Sciatic nerve (tissue), 2 donors: ENCODE data around the gene WNK1. TPM values are rescaled to one million over a fixed set of nuclear protein-coding genes. Genes with fewer than 3 reads are reported as not detected.
"Not testable (repeated sequence)": the region's sequence is repeated elsewhere in the genome, so short reads cannot be mapped to it uniquely, and the experiment has no call there.

Experiments
- ATAC-seq: fragments of 200-7000 bp; cut with Tn5 transposase; one replicate; pipeline ENCODE4 v1.9.1; 2020; ENCODE audit warnings: mild to moderate bottlenecking, moderate library complexity
- DNase-seq: peaks from one replicate; pipeline ENCODE4 v3.0.0-alpha.2; 2020; ENCODE audit warnings: low spot score
- intact Hi-C: fragments of 100-400 bp; cut with DNase I; formaldehyde crosslinking; loops from one replicate; pipeline ENCODE4 v1.14.2; 2022
- total RNA-seq: library from RNA; stranded (reverse); fragmentation: NEBNext Ultra II Directional; extraction: Animal tissue kit (Norgen Biotek cat#: 25700); gene quantifications from one replicate; pipeline ENCODE4 v1.2.1, GENCODE V29; 2021
- donor health status: DM: no; HTN: no; CAD: no.
- donor health status: DM: no; HTN: no; CAD: no.

The WNK1 gene
- total RNA-seq, 1 donor from 2014 or later = 238 TPM

- DNase-seq (no peak), ATAC-seq (no peak)
- intact Hi-C loops = no loop called here
Measured at GRCh38 chr12:843609-844008, 91.2 kb downstream of the WNK1 start.

- no peak for DNase-seq
- intact Hi-C loops = no loop called here
- no peak for ATAC-seq
Measured at GRCh38 chr12:846421-846820, 94.0 kb downstream of the WNK1 start.

- DNase-seq = no peak
- ATAC-seq = peak; percentile 41
Measured at GRCh38 chr12:848173-848865, 95.9 kb downstream of the WNK1 start.

GRCh38 chr12:848882-849527 lies 96.6 kb downstream of the WNK1 start:
- intact Hi-C loops = no loop called here
- DNase-seq (no peak), ATAC-seq (no peak)

More at GRCh38 chr12:848173-848865, 95.9 kb downstream of the WNK1 start:
- intact Hi-C loops = no loop called here

- intact Hi-C loops = not testable (repeated sequence)
Measured at GRCh38 chr12:849733-850437, 97.5 kb downstream of the WNK1 start.

GRCh38 chr12:851343-851742 lies 99.0 kb downstream of the WNK1 start:
- intact Hi-C loops = no loop called here
- DNase-seq (no peak), ATAC-seq (peak; percentile 42)

More at GRCh38 chr12:849733-850437, 97.5 kb downstream of the WNK1 start:
- ATAC-seq, DNase-seq: not testable (repeated sequence)

- peak; percentile 56 for ATAC-seq
- intact Hi-C loops = no loop called here
- DNase-seq = no peak
Measured at GRCh38 chr12:851913-852312, 99.5 kb downstream of the WNK1 start.

GRCh38 chr12:852864-853263 lies 100.5 kb downstream of the WNK1 start:
- intact Hi-C loops = no loop called here
- no peak for ATAC-seq
- no peak for DNase-seq

GRCh38 chr12:857611-858010 lies 105.2 kb downstream of the WNK1 start:
- intact Hi-C loops = no loop called here
- peak; percentile 86 for ATAC-seq
- no peak for DNase-seq

- ATAC-seq (no peak), DNase-seq (no peak)
- intact Hi-C loops = no loop called here
Measured at GRCh38 chr12:862303-862911, 110.0 kb downstream of the WNK1 start.

GRCh38 chr12:863285-863684 lies 110.9 kb downstream of the WNK1 start:
- DNase-seq = no peak
- no peak for ATAC-seq
- intact Hi-C loops = no loop called here

- intact Hi-C loops = no loop called here
- DNase-seq (no peak), ATAC-seq (no peak)
Measured at GRCh38 chr12:865614-866013, 113.2 kb downstream of the WNK1 start.

GRCh38 chr12:867905-868304 lies 115.5 kb downstream of the WNK1 start:
- DNase-seq = no peak
- intact Hi-C loops = no loop called here

GRCh38 chr12:868722-869121 lies 116.3 kb downstream of the WNK1 start:
- no peak for ATAC-seq
- intact Hi-C loops = no loop called here
- DNase-seq = no peak

More at GRCh38 chr12:867905-868304, 115.5 kb downstream of the WNK1 start:
- no peak for ATAC-seq

- intact Hi-C loops = no loop called here
- DNase-seq = no peak
- no peak for ATAC-seq
Measured at GRCh38 chr12:870378-870777, 118.0 kb downstream of the WNK1 start.

GRCh38 chr12:873954-874353 lies 121.6 kb downstream of the WNK1 start:
- DNase-seq (no peak), ATAC-seq (no peak)
- intact Hi-C loops = no loop called here

- intact Hi-C loops = no loop called here
- ATAC-seq (no peak), DNase-seq (no peak)
Measured at GRCh38 chr12:879641-880040, 127.3 kb downstream of the WNK1 start.

GRCh38 chr12:880656-881055 lies 128.3 kb downstream of the WNK1 start:
- intact Hi-C loops = no loop called here

GRCh38 chr12:884746-885414 lies 132.5 kb downstream of the WNK1 start:
- no peak for ATAC-seq
- no peak for DNase-seq
- intact Hi-C loops = no loop called here

More at GRCh38 chr12:880656-881055, 128.3 kb downstream of the WNK1 start:
- DNase-seq = no peak
- ATAC-seq = no peak
